Measurements from ENCODE around the gene PORCN. TPM values are rescaled to one million over a fixed set of nuclear protein-coding genes. Genes with fewer than 3 reads are reported as not detected.
A peak's percentile ranks its signal among the peaks of the same experiment; 100 is the strongest.

The PORCN gene
- total RNA-seq, 1 experiment from 2014 or later: 12.9 TPM

DNA sequence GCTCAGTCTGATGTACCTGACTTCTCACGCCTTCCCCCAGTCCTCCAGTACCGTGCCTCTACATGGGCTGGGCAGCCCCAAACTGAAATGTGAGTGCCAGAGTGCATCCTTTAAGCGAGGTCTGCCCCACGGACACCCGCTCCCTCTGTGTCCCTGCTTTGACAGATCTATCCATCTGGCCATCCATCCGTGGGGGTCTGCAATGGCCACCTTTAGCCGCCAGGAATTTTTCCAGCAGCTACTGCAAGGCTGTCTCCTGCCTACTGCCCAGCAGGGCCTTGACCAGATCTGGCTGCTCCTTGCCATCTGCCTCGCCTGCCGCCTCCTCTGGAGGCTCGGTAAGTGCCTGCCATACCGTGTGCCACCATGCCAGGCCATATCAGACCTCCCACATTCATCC is 827 bp downstream of the PORCN start:
- POLR2A ChIA-PET: no interaction called here
- Histone ChIP-seq H3K79me2 (ENCODE audit: insufficient read depth, low read length) (no peaks in the 10 kb centered on the region), H4K20me1 (ENCODE audit: insufficient read depth) (no peaks in the 10 kb centered on the region), H3K4me3 (replicated peaks in 1 of 2; ENCODE audit: low read depth in 1 of 2, low read length in 2 of 2) (peak overlapping the region; percentile 51 to 68), H3K4me1 (ENCODE audit: control insufficient read depth in 1 of 2, insufficient read depth in 2 of 2, low read length in 2 of 2) (peaks cover 6 to 18% of the 10 kb centered on the region in 2 experiments; a peak in 3 of 4 replicates), H3K27ac (ENCODE audit: low read depth, low read length) (no peak overlapping the region), H3K9me3 (ENCODE audit: control insufficient read depth in 1 of 2, insufficient read depth in 1 of 2, low read depth in 1 of 2, low read length in 2 of 2) (no peaks in the 10 kb centered on the region), H2AFZ (ENCODE audit: low read depth, low read length, poor library complexity, severe bottlenecking) (no peak overlapping the region), H3K9ac (ENCODE audit: low read length) (peak overlapping the region; percentile 73), H3K9me2 (ENCODE audit: insufficient read depth) (no peaks in the 10 kb centered on the region), H3K36me3 (ENCODE audit: control insufficient read depth in 1 of 2, insufficient read depth in 2 of 2, low read length in 2 of 2) (no peaks in the 10 kb centered on the region), H3K27me3 (ENCODE audit: insufficient read depth, low read length) (no peaks in the 10 kb centered on the region), H3K4me2 (ENCODE audit: low read length) (peak overlapping the region; percentile 78)
- DNase-seq (ENCODE audit: low read depth, low spot score) (no peak), ATAC-seq (no peak)
- RAD21 ChIA-PET (ENCODE audit: low non-redundant PET in 1 of 2, low total read pairs in 2 of 2, uncharacterized antibody in 2 of 2, unreplicated experiment in 2 of 2): no interaction called here
- no peak for TF ChIP-seq EGR1 (IDR thresholded peaks at IDR 0.05; ENCODE audit: low read depth)
- TF ChIP-seq, protein P1, sequence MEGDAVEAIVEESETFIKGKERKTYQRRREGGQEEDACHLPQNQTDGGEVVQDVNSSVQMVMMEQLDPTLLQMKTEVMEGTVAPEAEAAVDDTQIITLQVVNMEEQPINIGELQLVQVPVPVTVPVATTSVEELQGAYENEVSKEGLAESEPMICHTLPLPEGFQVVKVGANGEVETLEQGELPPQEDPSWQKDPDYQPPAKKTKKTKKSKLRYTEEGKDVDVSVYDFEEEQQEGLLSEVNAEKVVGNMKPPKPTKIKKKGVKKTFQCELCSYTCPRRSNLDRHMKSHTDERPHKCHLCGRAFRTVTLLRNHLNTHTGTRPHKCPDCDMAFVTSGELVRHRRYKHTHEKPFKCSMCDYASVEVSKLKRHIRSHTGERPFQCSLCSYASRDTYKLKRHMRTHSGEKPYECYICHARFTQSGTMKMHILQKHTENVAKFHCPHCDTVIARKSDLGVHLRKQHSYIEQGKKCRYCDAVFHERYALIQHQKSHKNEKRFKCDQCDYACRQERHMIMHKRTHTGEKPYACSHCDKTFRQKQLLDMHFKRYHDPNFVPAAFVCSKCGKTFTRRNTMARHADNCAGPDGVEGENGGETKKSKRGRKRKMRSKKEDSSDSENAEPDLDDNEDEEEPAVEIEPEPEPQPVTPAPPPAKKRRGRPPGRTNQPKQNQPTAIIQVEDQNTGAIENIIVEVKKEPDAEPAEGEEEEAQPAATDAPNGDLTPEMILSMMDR (IDR thresholded peaks at IDR 0.05 in 2 of 3, conservative IDR thresholded peaks at IDR 0.05 in 1 of 3; ENCODE audit: borderline replicate concordance in 1 of 3, insufficient read depth in 1 of 3, low read depth in 2 of 3, low read length in 2 of 3): no peak
- no peak for TF ChIP-seq POLR2AphosphoS5 (IDR thresholded peaks at IDR 0.05; ENCODE audit: low read depth, low read length)
- TF ChIP-seq, protein P2, sequence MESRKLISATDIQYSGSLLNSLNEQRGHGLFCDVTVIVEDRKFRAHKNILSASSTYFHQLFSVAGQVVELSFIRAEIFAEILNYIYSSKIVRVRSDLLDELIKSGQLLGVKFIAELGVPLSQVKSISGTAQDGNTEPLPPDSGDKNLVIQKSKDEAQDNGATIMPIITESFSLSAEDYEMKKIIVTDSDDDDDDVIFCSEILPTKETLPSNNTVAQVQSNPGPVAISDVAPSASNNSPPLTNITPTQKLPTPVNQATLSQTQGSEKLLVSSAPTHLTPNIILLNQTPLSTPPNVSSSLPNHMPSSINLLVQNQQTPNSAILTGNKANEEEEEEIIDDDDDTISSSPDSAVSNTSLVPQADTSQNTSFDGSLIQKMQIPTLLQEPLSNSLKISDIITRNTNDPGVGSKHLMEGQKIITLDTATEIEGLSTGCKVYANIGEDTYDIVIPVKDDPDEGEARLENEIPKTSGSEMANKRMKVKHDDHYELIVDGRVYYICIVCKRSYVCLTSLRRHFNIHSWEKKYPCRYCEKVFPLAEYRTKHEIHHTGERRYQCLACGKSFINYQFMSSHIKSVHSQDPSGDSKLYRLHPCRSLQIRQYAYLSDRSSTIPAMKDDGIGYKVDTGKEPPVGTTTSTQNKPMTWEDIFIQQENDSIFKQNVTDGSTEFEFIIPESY (IDR thresholded peaks at IDR 0.05; ENCODE audit: extremely low read depth, insufficient replicate concordance, low read length): no peak
- TF ChIP-seq ELF1 (IDR thresholded peaks at IDR 0.05; ENCODE audit: borderline replicate concordance, low read depth): no peak
- TF ChIP-seq SP1 (IDR thresholded peaks at IDR 0.05; ENCODE audit: low read depth): no peak
- TF ChIP-seq FOSL1 (IDR thresholded peaks at IDR 0.05; ENCODE audit: low read depth): no peak
- no peak for TF ChIP-seq CBX3 (IDR thresholded peaks at IDR 0.05; ENCODE audit: low read depth)
- no peak for TF ChIP-seq ZFX (IDR thresholded peaks at IDR 0.05)
- no peak for TF ChIP-seq CEBPB (IDR thresholded peaks at IDR 0.05; ENCODE audit: low read depth)
- TF ChIP-seq EZH2 (IDR thresholded peaks at IDR 0.05): no peak
- TF ChIP-seq RAD21 (IDR thresholded peaks at IDR 0.05; ENCODE audit: low read depth): no peak
- TF ChIP-seq, protein P3, sequence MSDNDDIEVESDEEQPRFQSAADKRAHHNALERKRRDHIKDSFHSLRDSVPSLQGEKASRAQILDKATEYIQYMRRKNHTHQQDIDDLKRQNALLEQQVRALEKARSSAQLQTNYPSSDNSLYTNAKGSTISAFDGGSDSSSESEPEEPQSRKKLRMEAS (IDR thresholded peaks at IDR 0.05): no peak
- TF ChIP-seq ZNF274 (IDR thresholded peaks at IDR 0.05; ENCODE audit: low read depth, low read length): no peak
- TF ChIP-seq JUND (IDR thresholded peaks at IDR 0.05): no peak
- TF ChIP-seq, protein P4, sequence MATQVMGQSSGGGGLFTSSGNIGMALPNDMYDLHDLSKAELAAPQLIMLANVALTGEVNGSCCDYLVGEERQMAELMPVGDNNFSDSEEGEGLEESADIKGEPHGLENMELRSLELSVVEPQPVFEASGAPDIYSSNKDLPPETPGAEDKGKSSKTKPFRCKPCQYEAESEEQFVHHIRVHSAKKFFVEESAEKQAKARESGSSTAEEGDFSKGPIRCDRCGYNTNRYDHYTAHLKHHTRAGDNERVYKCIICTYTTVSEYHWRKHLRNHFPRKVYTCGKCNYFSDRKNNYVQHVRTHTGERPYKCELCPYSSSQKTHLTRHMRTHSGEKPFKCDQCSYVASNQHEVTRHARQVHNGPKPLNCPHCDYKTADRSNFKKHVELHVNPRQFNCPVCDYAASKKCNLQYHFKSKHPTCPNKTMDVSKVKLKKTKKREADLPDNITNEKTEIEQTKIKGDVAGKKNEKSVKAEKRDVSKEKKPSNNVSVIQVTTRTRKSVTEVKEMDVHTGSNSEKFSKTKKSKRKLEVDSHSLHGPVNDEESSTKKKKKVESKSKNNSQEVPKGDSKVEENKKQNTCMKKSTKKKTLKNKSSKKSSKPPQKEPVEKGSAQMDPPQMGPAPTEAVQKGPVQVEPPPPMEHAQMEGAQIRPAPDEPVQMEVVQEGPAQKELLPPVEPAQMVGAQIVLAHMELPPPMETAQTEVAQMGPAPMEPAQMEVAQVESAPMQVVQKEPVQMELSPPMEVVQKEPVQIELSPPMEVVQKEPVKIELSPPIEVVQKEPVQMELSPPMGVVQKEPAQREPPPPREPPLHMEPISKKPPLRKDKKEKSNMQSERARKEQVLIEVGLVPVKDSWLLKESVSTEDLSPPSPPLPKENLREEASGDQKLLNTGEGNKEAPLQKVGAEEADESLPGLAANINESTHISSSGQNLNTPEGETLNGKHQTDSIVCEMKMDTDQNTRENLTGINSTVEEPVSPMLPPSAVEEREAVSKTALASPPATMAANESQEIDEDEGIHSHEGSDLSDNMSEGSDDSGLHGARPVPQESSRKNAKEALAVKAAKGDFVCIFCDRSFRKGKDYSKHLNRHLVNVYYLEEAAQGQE (IDR thresholded peaks at IDR 0.05; ENCODE audit: low read depth): no peak
- no peak for TF ChIP-seq POLR2A (IDR thresholded peaks at IDR 0.05; ENCODE audit: borderline replicate concordance, extremely low read depth, insufficient read depth, insufficient read length)
- TF ChIP-seq, protein P5, sequence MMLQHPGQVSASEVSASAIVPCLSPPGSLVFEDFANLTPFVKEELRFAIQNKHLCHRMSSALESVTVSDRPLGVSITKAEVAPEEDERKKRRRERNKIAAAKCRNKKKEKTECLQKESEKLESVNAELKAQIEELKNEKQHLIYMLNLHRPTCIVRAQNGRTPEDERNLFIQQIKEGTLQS (IDR thresholded peaks at IDR 0.05): no peak
- no peak for TF ChIP-seq YY1 (IDR thresholded peaks at IDR 0.05; ENCODE audit: extremely low read depth, insufficient replicate concordance, low read depth, low read length)
- intact Hi-C loops (cut with micrococcal nuclease): loop anchor here (2.0 kb wide), 1 partner anchor 35 kb away; no protein-coding TSS in a partner anchor
- no TSS peak for BruUV-seq (replicated peaks)
- CTCF ChIA-PET: no interaction called here
